Prostate gland (tissue), 2 donors: ENCODE measurements around the gene NFATC3.

Source experiments
- POLR2A ChIP-seq: fragments of 450-650 bp; IDR thresholded peaks from one replicate; pipeline ENCODE4 v1.6.1; 2016; ENCODE audit warnings: antibody characterized with exemption, mild to moderate bottlenecking
- POLR2AphosphoS5 ChIP-seq: sonication (generic); formaldehyde crosslinking; IDR thresholded peaks from one replicate; pipeline ENCODE4 v1.6.1; 2017; ENCODE audit warnings: antibody characterized with exemption
- TF ChIP-seq, protein P1 (sequence below), 4 experiments: fragments of 200-600 bp in 2 of 4; fragments of 450-650 bp in 2 of 4; sonication (generic) in 2 of 4; IDR thresholded peaks; 1 replicate in 3 of 4; 2 replicates in 1 of 4; pipeline ENCODE4 v1.5.1; 2016 to 2019; ENCODE audit warnings: antibody characterized with exemption in 4 of 4, mild to moderate bottlenecking in 2 of 4, moderate library complexity in 2 of 4

DNA sequence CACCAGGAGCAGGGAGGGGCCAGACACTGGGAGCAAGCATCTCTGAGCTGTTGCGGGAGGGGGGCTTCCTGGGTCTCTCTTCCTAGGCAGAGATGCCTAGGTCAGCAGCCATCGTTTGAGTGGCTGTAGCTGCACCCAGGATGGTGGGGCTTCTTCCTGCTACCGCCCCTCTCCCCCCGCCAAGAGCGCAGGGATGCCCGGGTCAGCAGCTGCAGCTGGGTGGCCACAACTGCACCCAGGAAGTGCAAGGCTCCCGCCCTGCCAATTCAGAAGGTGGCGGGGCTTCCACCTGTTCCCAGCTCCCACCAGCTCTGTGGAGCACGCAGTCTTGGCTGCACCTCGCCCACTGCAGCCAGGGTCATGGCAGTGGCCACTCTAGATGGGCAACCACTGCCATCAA is 103.0 kb downstream of the NFATC3 start:
- TF ChIP-seq, protein P1, sequence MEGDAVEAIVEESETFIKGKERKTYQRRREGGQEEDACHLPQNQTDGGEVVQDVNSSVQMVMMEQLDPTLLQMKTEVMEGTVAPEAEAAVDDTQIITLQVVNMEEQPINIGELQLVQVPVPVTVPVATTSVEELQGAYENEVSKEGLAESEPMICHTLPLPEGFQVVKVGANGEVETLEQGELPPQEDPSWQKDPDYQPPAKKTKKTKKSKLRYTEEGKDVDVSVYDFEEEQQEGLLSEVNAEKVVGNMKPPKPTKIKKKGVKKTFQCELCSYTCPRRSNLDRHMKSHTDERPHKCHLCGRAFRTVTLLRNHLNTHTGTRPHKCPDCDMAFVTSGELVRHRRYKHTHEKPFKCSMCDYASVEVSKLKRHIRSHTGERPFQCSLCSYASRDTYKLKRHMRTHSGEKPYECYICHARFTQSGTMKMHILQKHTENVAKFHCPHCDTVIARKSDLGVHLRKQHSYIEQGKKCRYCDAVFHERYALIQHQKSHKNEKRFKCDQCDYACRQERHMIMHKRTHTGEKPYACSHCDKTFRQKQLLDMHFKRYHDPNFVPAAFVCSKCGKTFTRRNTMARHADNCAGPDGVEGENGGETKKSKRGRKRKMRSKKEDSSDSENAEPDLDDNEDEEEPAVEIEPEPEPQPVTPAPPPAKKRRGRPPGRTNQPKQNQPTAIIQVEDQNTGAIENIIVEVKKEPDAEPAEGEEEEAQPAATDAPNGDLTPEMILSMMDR (IDR thresholded peaks at IDR 0.05): no peak
- TF ChIP-seq POLR2AphosphoS5 (no peak), POLR2A (no peak)
